Natural killer cell (primary cell): Measurements from ENCODE around the gene RAP1A. TPM values are rescaled to one million over a fixed set of nuclear protein-coding genes. Genes with fewer than 3 reads are reported as not detected.

ENCODE experiments used
- ATAC-seq, 3 donors: fragments of 150-1000 bp in 2 of 3; fragments of 200-7000 bp in 1 of 3; cut with Tn5 transposase; 1 replicate in 1 of 3; 2 replicates in 2 of 3; pipeline ENCODE4 v1.10.0; 2021; ENCODE audit warnings: mild to moderate bottlenecking in 2 of 3, moderate library complexity in 2 of 3
- DNase-seq, 2 donors: peaks; one replicate each; pipeline versions ENCODE4 v3.0.0 to v3.0.0-alpha.2; 2013 to 2021; ENCODE audit warnings: mixed read lengths in 1 of 2
- H3K27ac ChIP-seq: one replicate; pipeline ENCODE4 v1.5.1; 2013; ENCODE audit warnings: mild to moderate bottlenecking, low read length
- H3K27me3 ChIP-seq: one replicate; pipeline ENCODE4 v1.6.1; 2013; ENCODE audit warnings: low read length; ENCODE audit not compliant: control insufficient read depth, insufficient read depth
- H3K36me3 ChIP-seq: one replicate; pipeline ENCODE4 v1.6.1; 2013; ENCODE audit warnings: low read length; ENCODE audit not compliant: control insufficient read depth, insufficient read depth
- H3K4me1 ChIP-seq: one replicate; pipeline ENCODE4 v1.6.1; 2013; ENCODE audit warnings: low read length; ENCODE audit not compliant: control insufficient read depth, insufficient read depth
- H3K4me3 ChIP-seq: one replicate; pipeline ENCODE4 v1.5.1; 2013; ENCODE audit warnings: low read length
- H3K9me3 ChIP-seq: one replicate; pipeline ENCODE4 v1.6.1; 2013; ENCODE audit warnings: low read length; ENCODE audit not compliant: control insufficient read depth, insufficient read depth
- H3K27ac Mint-ChIP-seq, 2 donors: one replicate each; pipeline ENCODE4 v1.8.0; 2022; ENCODE audit warnings: mild to moderate bottlenecking in 2 of 2, mixed read lengths in 2 of 2, moderate library complexity in 1 of 2
- H3K27me3 Mint-ChIP-seq, 2 donors: one replicate each; pipeline ENCODE4 v1.8.0; 2022; ENCODE audit warnings: low read depth in 2 of 2, mixed read lengths in 2 of 2
- H3K36me3 Mint-ChIP-seq: one replicate; pipeline ENCODE4 v1.8.0; 2022; ENCODE audit warnings: mixed read lengths
- H3K4me1 Mint-ChIP-seq, 2 donors: one replicate each; pipeline ENCODE4 v1.8.0; 2022; ENCODE audit warnings: mixed read lengths in 2 of 2
- H3K4me3 Mint-ChIP-seq: one replicate; pipeline ENCODE4 v1.8.0; 2022; ENCODE audit warnings: mild to moderate bottlenecking, moderate library complexity, mixed read lengths
- H3K9me3 Mint-ChIP-seq, 2 donors: one replicate each; pipeline ENCODE4 v1.8.0; 2022; ENCODE audit warnings: mixed read lengths in 2 of 2
- CTCF ChIP-seq: fragments of 200-600 bp; IDR thresholded peaks from one replicate; pipeline ENCODE4 v1.8.0; 2022; ENCODE audit warnings: antibody characterized with exemption
- WGBS: methylation state at CpG from one replicate; pipeline ENCODE4 v1.1.7; 2013; ENCODE audit warnings: missing lambda C conversion rate; ENCODE audit not compliant: insufficient coverage; 5-methylcytosine and 5-hydroxymethylcytosine counted together
- intact Hi-C: fragments of 100-400 bp; cut with micrococcal nuclease; formaldehyde crosslinking; loops from one replicate; pipeline ENCODE4 v1.14.2; 2022
- total RNA-seq, 4 donors: library from RNA; stranded (reverse); fragments of 120-200 nt in 1 of 4; gene quantifications; one replicate each; pipeline versions ENCODE4 v1.2.3 to v1.2.4, GENCODE V29; 2013 to 2022

Gene RAP1A
- total RNA-seq, 3 donors from 2014 or later (not counting 1 experiment from before 2014, with no cell fraction given), result 83.7 to 112 (median 104) TPM

DNA sequence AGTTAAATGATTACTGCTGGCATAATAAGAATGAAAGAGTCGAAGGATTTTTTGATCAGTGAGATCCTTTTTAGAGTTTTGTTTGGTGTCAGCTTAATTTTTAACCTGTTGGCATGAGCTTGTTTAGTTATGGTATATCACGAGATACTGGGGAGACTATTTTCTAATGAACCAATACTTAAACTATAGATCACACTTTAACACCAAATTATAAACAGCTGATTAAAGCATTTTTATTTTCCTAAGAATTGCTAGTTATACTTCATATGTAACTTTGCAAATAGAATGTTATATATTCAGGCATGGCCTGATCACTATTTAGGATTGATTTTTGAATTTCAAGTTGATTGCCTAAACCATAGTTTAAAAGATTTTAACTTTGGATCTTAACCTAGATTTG lies 142.1 kb downstream of the RAP1A start:
- no peaks in the 10 kb centered on the region for H3K9me3 Mint-ChIP-seq
- H3K27me3 Mint-ChIP-seq, result no peaks in the 10 kb centered on the region
- peaks cover 29% of the 10 kb centered on the region for H3K36me3 Mint-ChIP-seq
- intact Hi-C loops, result no loop called here
- H3K4me3 ChIP-seq, result no peak overlapping the region
- WGBS, result 100% methylated on average over 1 of the region's 2 CpGs
- no peak overlapping the region for H3K4me3 Mint-ChIP-seq
- DNase-seq (no peak), ATAC-seq (no peak)
- peaks cover 74% of the 10 kb centered on the region for H3K36me3 ChIP-seq
- H3K27me3 ChIP-seq, result no peaks in the 10 kb centered on the region
- H3K4me1 Mint-ChIP-seq, result peaks cover 6 to 15% of the 10 kb centered on the region in 2 donors
- no peak overlapping the region for H3K27ac ChIP-seq
- no peaks in the 10 kb centered on the region for H3K9me3 ChIP-seq
- H3K4me1 ChIP-seq, result peaks cover 4% of the 10 kb centered on the region
- no peak for TF ChIP-seq CTCF
- H3K27ac Mint-ChIP-seq, result no peak overlapping the region

- ATAC-seq, result no peak
- Mint-ChIP-seq H3K27me3 (no peaks in the 10 kb centered on the region), H3K4me3 (no peak overlapping the region), H3K36me3 (peaks cover 35% of the 10 kb centered on the region), H3K4me1 (peaks cover 0 to 8% of the 10 kb centered on the region in 2 donors), H3K9me3 (no peaks in the 10 kb centered on the region), H3K27ac (no peak overlapping the region)
- Histone ChIP-seq H3K27me3 (no peaks in the 10 kb centered on the region), H3K4me1 (no peaks in the 10 kb centered on the region), H3K27ac (no peak overlapping the region), H3K36me3 (peaks cover 79% of the 10 kb centered on the region), H3K4me3 (no peak overlapping the region), H3K9me3 (no peaks in the 10 kb centered on the region)
- intact Hi-C loops, result no loop called here
- no peak for DNase-seq
- WGBS, result 100% methylated on average over 1 of the region's 2 CpGs
- no peak for TF ChIP-seq CTCF
Observed at GRCh38 chr1:111762332-111762731, 142.7 kb downstream of the RAP1A start.

Other genes with a start within 250 kb of the RAP1A start
- 1 to 10 TPM; 2.1 to 5.2 (median 4.1) TPM for gene OVGP1, start 192.1 kb upstream of the RAP1A start, total RNA-seq
- 10 to 100 TPM; 15.5 to 20.8 (median 17.8) TPM for gene WDR77, start 170.5 kb upstream of the RAP1A start, total RNA-seq
- 100 to 1,000 TPM; 105 to 115 (median 105) TPM for gene ATP5PB, start 170.3 kb upstream of the RAP1A start, total RNA-seq
- 100 to 1,000 TPM in 2 of 3 donors, 10 to 100 TPM in 1; 85.2 to 147 (median 106) TPM for gene C1orf162, start 145.8 kb upstream of the RAP1A start, total RNA-seq
- gene ADORA3, start 116.2 kb upstream of the RAP1A start, total RNA-seq, result under 1 TPM in 1 of 3 donors, not detected in 2; 0.40 TPM
- 1 to 10 TPM in 1 of 3 donors, not detected in 2; 1.0 TPM for gene TMIGD3, start 116.2 kb upstream of the RAP1A start, total RNA-seq
- gene INKA2, start 119.6 kb downstream of the RAP1A start, total RNA-seq, result 1 to 10 TPM in 2 of 3 donors, under 1 TPM in 1; 0.48 to 2.6 (median 1.4) TPM
- gene DDX20, start 136.1 kb downstream of the RAP1A start, total RNA-seq, result 10 to 100 TPM; 17.5 to 21.8 (median 17.7) TPM